ENCODE results near the gene PFN3. TPM values are rescaled to one million over a fixed set of nuclear protein-coding genes. Genes with fewer than 3 reads are reported as not detected.
A peak's percentile ranks its signal among the peaks of the same experiment; 100 is the strongest.

PFN3 gene, protein sequence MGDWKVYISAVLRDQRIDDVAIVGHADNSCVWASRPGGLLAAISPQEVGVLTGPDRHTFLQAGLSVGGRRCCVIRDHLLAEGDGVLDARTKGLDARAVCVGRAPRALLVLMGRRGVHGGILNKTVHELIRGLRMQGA
- total RNA-seq = not detected in 2 replicates

DNA sequence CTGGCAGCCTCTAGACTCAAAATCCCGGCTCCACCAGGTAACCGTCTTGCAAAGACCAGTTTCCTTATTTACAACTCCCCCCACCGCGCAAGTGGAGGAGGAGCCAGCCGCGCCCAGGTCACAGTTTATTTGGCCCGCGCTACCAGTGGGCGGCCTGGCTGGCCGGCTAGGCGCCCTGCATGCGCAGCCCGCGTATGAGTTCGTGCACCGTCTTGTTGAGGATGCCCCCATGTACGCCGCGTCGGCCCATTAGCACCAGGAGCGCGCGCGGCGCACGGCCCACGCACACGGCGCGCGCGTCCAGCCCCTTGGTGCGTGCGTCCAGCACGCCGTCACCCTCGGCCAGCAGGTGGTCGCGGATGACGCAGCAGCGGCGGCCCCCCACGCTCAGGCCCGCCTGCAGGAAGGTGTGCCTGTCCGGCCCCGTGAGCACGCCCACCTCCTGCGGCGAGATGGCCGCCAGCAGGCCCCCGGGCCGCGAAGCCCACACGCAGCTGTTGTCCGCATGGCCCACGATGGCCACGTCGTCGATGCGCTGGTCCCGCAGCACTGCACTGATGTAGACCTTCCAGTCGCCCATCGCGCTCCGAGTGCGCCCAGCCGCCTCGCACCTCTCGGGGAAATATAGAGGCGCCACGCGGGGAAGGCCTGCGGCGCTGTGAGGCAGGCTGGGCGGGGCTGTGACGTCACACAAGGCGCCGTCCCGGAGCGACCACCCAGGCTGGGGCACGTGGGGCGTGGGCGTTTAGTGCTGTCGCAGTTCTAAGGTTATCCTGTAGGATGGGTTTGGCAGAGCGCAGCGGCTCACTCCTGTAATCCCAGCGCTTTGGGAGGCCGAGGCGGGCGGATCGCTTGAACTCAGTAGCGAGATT, at the start of gene PFN3:
TSS of gene PFN3 (minus strand) at position 665 of the 872 bp plus-strand sequence. CDS start at position 580, 85 bp downstream.
- Mint-ChIP-seq H3K27ac (no peak within 1 kb of the TSS), H3K9me3 (no peaks in the 10 kb centered on the region), H3K4me1 (ENCODE audit: low read depth) (peaks cover 17% of the 10 kb centered on the region), H3K27me3 (ENCODE audit: insufficient read depth) (peaks cover 35% of the 10 kb centered on the region), H3K36me3 (ENCODE audit: low read depth) (no peaks in the 10 kb centered on the region), H3K4me3 (no peak within 1 kb of the TSS)
- no peak for DNase-seq (ENCODE audit: low spot score)
- intact Hi-C loops (cut with micrococcal nuclease) = no loop called here

DNA sequence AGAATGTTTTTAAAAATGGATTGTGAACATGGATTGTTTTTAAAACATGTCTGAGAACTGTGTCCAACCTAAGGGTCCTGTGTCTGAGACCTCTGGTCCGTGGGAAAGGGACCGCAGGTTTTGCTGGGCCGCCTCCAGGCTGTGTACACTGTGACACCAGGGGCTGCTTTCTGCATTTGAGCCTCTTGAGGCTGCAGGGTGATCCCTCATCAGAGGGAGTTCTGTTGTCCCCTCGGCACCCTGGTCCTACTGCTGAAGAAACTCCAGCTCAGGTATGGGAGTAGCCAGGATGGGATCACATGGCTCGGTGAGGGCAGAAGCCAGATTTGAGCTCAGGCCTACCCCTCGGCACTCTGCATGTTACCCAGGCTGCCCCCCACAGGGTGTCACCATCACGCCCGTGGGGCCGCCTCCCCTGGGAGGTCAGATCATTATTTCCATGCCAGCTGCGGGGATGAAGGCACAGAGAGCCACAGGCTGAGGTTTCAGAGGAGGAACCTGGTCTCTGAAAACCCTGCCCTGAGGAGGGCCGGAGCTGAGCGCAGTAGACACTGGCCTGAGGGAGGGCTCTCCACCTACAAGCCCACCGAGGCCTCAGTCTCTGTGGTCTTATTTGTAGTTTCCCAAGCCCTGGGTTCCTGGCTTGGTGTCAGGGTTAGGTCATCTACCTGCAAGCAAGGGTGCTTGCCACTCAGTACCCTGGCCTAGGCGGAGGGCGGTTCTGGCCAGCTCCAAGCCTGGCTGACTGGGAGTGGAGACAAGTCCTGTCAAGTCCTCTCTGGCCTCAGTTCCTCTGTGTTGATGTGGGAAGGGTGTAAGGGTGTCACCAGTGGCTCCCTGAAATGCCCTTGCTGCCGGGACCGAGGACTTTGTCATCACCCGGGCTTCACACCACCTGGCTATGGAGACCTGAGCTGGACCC, 48.9 kb upstream of the PFN3 start:
- Mint-ChIP-seq H3K27ac (no peak overlapping the region), H3K36me3 (ENCODE audit: low read depth) (peaks cover 1% of the 10 kb centered on the region), H3K27me3 (ENCODE audit: insufficient read depth) (peaks cover 28% of the 10 kb centered on the region), H3K4me1 (ENCODE audit: low read depth) (peaks cover 27% of the 10 kb centered on the region), H3K9me3 (no peaks in the 10 kb centered on the region), H3K4me3 (no peak overlapping the region)
- intact Hi-C loops (cut with micrococcal nuclease) = no loop called here
- DNase-seq (ENCODE audit: low spot score) = no peak

DNA sequence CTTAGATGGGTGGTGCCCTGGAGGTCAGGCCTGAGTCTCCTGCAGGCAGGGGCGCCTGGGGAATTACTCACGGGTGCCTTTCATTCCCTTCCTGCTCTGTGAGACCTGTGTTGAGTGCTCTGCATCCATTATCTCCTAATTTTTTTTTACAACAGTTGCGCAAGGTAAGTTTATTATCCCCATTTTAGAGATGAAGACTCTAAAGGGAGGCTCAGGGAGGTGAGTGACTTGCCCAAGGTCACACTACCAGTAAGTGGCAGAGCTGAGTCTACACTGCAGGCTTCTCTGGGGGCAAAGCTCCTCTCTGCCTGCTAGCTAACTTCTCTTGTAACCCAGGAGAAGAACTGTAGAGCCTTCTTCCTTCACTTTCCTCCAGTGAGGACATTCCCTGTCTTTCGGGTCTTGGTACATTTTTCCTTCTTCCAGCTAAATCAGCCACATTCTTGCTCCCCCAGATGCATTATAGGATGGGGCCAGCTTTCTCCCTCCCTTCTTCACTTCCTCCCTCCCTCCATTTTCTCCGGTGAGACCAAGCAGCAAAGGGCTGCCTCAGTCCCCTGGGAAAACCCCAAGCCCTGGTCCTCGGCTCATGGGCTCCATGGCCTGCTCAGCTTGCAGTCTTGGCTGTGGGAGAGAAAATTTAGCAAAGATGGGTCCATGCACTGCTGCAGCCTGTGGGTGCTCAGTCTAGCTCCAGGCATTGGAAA, 47.9 kb upstream of the PFN3 start:
- intact Hi-C loops (cut with micrococcal nuclease) = no loop called here
- peak overlapping the region; percentile 73 for H3K4me3 Mint-ChIP-seq
- no peaks in the 10 kb centered on the region for H3K9me3 Mint-ChIP-seq
- H3K36me3 Mint-ChIP-seq (ENCODE audit: low read depth) = peaks cover 1% of the 10 kb centered on the region
- H3K27me3 Mint-ChIP-seq (ENCODE audit: insufficient read depth) = peaks cover 22% of the 10 kb centered on the region
- no peak for DNase-seq (ENCODE audit: low spot score)
- peaks cover 30% of the 10 kb centered on the region for H3K4me1 Mint-ChIP-seq (ENCODE audit: low read depth)
- H3K27ac Mint-ChIP-seq = peak overlapping the region; percentile 77

DNA sequence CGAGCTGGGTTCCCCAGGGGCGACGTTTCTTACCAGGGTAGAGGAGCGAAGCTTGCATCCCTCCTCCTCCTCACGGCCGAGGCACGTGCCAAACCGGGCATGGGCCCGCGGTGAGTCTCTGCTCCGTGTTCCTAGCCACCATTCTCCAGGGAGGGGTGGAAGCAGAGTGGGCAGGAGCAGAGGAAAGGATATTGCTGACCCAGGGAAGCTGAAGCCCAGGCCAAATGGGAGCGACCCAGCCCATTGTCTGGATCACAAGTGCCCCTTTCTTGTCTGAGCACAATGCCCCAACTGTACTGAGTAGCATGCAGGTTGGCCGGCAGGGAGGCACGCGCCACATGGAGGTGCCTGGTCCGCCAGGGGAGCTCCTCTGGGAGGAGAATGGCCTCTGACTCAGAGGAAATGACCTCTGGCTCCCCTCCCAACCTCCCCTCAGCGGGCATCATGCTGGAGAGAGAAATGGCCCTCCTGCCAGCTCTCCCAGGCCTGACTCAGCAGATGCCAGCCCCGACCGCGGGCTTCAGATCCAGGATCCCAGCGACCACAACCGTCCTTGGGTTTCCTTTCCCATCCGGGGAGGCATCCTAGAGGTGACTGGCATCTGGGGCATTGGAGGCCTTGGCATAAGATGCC, 47.3 kb upstream of the PFN3 start:
- Mint-ChIP-seq H3K4me1 (ENCODE audit: low read depth) (peaks cover 30% of the 10 kb centered on the region), H3K36me3 (ENCODE audit: low read depth) (peaks cover under 1% of the 10 kb centered on the region), H3K9me3 (no peaks in the 10 kb centered on the region), H3K27me3 (ENCODE audit: insufficient read depth) (peaks cover 16% of the 10 kb centered on the region), H3K27ac (no peak overlapping the region), H3K4me3 (peak overlapping the region; percentile 73)
- DNase-seq (ENCODE audit: low spot score) = no peak
- intact Hi-C loops (cut with micrococcal nuclease) = loop anchor here (2.0 kb wide), 1 partner anchor 45 kb away; no protein-coding TSS in a partner anchor

DNA sequence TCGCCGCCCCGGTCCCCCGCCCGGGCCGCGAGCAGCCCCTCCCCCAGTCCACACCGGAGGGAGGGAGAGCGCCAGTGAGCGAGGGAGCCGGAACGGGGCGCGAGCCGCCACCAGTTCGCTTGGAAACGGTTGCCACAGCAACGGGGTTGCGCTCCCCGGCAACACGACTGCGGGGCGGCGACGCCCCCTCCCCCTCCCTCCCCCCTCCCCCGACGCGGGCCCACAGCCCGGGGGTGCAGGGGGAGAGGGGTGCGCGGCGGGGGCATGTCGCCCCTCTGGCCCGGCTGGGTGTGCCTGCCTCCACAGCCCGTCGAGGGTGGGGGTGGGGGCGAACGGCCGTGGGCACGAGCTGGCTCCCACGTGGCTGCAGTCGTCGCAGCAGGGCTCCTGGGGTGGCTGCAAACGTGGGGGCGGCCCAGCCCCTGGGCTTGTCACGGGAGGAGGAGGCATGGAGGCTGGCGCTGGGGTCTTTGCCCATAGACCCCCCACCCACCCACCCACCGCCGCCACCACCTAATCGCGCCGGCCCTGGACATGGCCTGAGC, 46.7 kb upstream of the PFN3 start:
- H3K27me3 Mint-ChIP-seq (ENCODE audit: insufficient read depth) = peaks cover 14% of the 10 kb centered on the region
- H3K4me1 Mint-ChIP-seq (ENCODE audit: low read depth) = peaks cover 30% of the 10 kb centered on the region
- intact Hi-C loops (cut with micrococcal nuclease) = loop anchor here (2.0 kb wide), 1 partner anchor 44 kb away; no protein-coding TSS in a partner anchor
- H3K4me3 Mint-ChIP-seq = no peak overlapping the region
- peaks cover 3% of the 10 kb centered on the region for H3K36me3 Mint-ChIP-seq (ENCODE audit: low read depth)
- peak; percentile 68 for DNase-seq (ENCODE audit: low spot score)
- H3K27ac Mint-ChIP-seq = no peak overlapping the region
- H3K9me3 Mint-ChIP-seq = no peaks in the 10 kb centered on the region

DNA sequence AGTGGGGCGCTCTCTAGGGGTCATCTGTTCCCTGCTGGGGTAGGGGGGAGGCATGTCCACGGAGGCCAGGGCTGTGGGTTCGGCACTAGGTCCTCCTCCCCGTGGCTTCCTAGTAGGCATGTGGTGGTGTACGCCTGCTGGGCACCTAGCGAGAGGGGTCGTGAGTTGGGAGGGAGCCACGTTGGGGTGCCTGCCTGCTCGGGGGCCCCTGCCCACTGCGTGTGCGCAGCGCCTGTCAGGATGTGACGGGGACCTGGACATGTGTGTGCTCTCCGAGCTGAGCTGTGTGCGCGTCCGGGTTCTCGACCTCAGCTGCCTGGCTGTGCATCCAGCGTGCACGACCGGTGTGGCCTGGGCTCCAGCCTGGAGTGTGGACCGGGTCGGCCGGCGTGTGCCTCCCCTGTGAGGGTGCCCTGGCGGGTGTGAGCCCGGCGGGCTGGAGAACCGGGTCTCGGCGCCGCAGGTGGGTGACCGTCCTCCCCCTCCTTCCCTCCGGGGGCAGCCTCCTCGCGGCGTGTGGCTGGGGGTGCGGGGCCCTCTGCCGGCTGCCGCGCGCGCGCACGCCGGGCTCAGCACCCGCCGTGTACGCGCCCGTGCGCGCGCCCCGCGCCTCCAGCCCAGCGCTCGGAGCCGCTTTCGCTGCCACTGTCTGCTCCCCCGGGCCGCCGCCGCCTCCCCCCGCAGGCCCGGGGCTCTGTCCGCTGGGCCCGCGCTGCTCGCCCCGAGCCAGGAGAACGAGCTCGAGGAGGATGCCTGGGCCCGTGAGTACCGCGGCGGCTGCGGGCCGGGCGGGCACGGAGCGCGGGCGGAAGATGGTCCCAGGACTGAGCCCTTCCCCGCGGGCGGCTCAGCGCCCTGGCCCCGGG, 46.0 kb upstream of the PFN3 start, which contains the start of gene PRR7:
TSS of gene PRR7 (plus strand) at position 615 of the 866 bp plus-strand sequence. CDS start 8,254 bp downstream, outside the sequence.
- Mint-ChIP-seq H3K36me3 (ENCODE audit: low read depth) (peaks cover 7% of the 10 kb centered on the region), H3K9me3 (no peaks in the 10 kb centered on the region), H3K4me3 (peak within 1 kb of the TSS; percentile 77), H3K4me1 (ENCODE audit: low read depth) (peaks cover 30% of the 10 kb centered on the region), H3K27ac (peak within 1 kb of the TSS; percentile 90), H3K27me3 (ENCODE audit: insufficient read depth) (peaks cover 9% of the 10 kb centered on the region)
- peak; percentile 62 for DNase-seq (ENCODE audit: low spot score)
- intact Hi-C loops (cut with micrococcal nuclease) = loop anchor here (1.0 to 2.0 kb wide), 4 partner anchors 8 to 56 kb away; no protein-coding TSS in a partner anchor

DNA sequence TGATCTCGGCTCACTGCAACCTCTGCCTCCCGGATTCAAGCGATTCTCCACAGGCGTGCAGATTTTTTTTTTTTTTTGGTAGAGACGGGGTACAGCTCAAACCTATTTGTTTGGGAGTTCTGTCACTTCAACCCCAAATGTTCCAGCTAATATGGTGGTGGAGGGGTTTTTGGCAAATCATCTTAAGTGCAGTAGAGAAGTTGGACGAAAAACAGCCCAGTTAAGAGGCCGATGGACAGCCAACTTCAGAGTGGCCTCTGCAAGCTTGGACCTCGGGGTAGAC, 45.4 kb upstream of the PFN3 start:
- peak overlapping the region; percentile 90 for H3K27ac Mint-ChIP-seq
- H3K36me3 Mint-ChIP-seq (ENCODE audit: low read depth) = peaks cover 9% of the 10 kb centered on the region
- DNase-seq (ENCODE audit: low spot score) = no peak
- H3K4me1 Mint-ChIP-seq (ENCODE audit: low read depth) = peaks cover 30% of the 10 kb centered on the region
- peaks cover 9% of the 10 kb centered on the region for H3K27me3 Mint-ChIP-seq (ENCODE audit: insufficient read depth)
- peak overlapping the region; percentile 77 for H3K4me3 Mint-ChIP-seq
- intact Hi-C loops (cut with micrococcal nuclease) = loop anchor here (1.0 to 2.0 kb wide), 4 partner anchors 8 to 56 kb away; no protein-coding TSS in a partner anchor
- H3K9me3 Mint-ChIP-seq = no peaks in the 10 kb centered on the region

DNA sequence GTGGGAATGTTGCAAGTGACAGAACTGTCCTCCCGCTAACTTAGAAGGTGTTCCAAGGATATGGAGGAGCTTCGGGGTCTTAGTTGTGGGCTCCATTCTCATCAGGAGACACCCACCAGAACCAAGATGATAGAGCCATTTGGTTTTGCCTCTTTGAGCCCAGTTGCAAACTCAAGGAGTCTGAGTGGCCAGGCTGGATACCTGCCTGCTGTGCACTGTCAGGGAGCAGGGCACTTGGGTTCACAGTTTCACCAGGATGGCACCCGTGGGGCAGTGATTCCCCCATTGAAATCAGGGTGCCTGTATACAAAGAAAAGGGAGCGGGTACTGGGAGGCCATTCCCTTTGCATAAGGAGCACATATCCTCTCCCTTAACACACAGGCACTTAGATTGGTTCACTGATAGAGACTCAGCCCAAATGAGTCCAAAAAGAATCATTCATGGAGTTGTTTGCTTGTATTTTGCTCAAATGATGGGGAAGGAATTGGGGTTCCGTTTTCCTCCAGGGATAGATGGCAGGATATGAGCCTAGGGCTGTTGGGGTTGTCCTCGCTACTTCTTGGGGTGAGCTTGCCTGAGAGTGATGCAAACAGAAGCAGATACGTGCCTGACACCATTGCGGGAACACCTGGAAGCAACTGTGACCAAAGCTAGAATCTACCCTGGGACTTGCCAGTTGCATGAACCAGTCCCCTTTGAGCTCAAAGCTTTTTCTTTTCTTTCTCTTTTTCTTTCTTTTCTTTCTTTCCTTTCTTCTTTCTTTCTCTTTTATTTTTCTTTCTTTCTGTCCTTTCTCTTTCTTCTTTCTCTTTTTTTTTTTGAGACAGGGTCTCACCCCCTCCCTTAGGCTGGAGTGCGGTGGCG, 44.8 kb upstream of the PFN3 start:
- Mint-ChIP-seq H3K36me3 (ENCODE audit: low read depth) (peaks cover 12% of the 10 kb centered on the region), H3K27ac (peak overlapping the region; percentile 90), H3K9me3 (no peaks in the 10 kb centered on the region), H3K4me1 (ENCODE audit: low read depth) (peaks cover 32% of the 10 kb centered on the region), H3K27me3 (ENCODE audit: insufficient read depth) (peaks cover 9% of the 10 kb centered on the region), H3K4me3 (peak overlapping the region; percentile 77)
- intact Hi-C loops (cut with micrococcal nuclease) = no loop called here
- no peak for DNase-seq (ENCODE audit: low spot score)

DNA sequence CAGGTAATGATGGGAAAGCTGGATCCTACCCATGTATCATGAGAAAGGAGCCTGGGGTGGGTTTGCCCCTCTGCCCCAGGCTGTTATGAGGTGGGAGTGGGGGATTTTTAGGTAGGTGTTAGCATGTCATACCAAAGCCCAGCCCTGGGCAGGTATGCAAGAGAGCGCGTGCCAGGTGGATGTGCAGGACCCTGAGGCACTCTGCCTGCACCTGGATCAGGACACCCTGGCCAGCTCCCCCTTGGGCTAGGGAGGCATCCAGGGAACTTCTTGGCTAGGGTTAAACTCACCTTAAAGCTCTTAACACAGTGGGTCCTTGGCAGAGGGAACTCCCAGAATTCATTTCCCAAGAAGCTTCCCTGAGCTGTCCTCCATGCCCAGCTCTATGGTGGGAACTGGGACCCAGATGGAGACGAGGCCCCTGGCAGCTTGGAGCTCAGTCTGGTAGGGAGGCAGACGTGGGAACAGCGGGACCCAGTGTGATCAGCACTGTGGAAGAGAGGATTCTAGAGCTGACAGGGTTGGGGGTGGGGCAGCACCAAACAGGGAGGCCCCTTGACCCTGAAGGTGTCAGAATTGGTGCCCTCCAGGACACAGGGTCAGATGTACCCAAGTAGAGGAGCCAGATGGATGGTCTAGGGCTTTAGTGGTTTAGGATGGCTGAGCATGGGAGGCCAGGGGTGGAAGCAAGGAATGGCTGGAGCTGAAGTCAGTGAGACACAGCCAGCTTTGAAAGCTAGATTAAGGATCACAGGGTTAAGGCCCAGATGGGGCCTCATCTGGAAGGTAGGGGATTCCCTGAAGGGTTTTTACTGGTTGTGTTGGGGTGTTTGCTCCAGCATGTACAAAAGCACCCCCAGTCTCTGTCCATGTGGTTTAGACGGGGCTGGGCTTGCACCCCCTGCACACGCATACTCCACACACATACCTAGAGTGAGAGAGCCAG, 43.9 kb upstream of the PFN3 start:
- Mint-ChIP-seq H3K4me1 (ENCODE audit: low read depth) (peaks cover 41% of the 10 kb centered on the region), H3K27me3 (ENCODE audit: insufficient read depth) (peaks cover 9% of the 10 kb centered on the region), H3K4me3 (peak overlapping the region; percentile 64), H3K27ac (peak overlapping the region; percentile 69), H3K9me3 (no peaks in the 10 kb centered on the region), H3K36me3 (ENCODE audit: low read depth) (peaks cover 21% of the 10 kb centered on the region)
- no peak for DNase-seq (ENCODE audit: low spot score)
- intact Hi-C loops (cut with micrococcal nuclease) = no loop called here

Measured in activated T-helper 1 cell treated with anti-CD3 and anti-CD28 coated beads, Interleukin-12 subunit alpha, Interleukin-12 subunit beta, Interleukin-2, Interleukin-4 antibody, amounts not matched to agents 30 ng/mL and 10 ng/mL and 1 ng/mL, durations not matched to agents 14 hours and 24 hours and 36 hours (primary cell).